ENCODE measurements around the gene SOBP. TPM values are rescaled to one million over a fixed set of nuclear protein-coding genes. Genes with fewer than 3 reads are reported as not detected.

The SOBP gene
- total and polyA plus RNA-seq, 7 experiments from 2014 or later: 0.08 to 0.15 TPM; not detected in 5

GRCh38 chr6:107653861-107654394, 164.0 kb downstream of the SOBP start:
- peaks cover 0 to 16% (median 5%) of the 10 kb centered on the region in 5 donors for H3K27me3 Mint-ChIP-seq
- peaks cover 0 to 8% (median 0%) of the 10 kb centered on the region in 11 donors for H3K9me3 Mint-ChIP-seq
- ChIA-PET CTCF (no interaction called here), POLR2A (no interaction called here)
- Histone ChIP-seq H3K9me3 (ENCODE audit: control insufficient read depth in 2 of 3, low read length in 3 of 3) (no peaks in the 10 kb centered on the region), H3K27me3 (ENCODE audit: control insufficient read depth in 2 of 2, insufficient read depth in 2 of 2, low read length in 2 of 2) (no peaks in the 10 kb centered on the region), H3K36me3 (ENCODE audit: control insufficient read depth in 2 of 3, insufficient read depth in 3 of 3, low read length in 3 of 3) (no peaks in the 10 kb centered on the region), H3K4me3 (ENCODE audit: low read length) (no peak overlapping the region), H3K27ac (ENCODE audit: low read depth, low read length) (no peak overlapping the region), H3K4me1 (ENCODE audit: control insufficient read depth in 2 of 2, insufficient read depth in 2 of 2, low read length in 2 of 2) (peaks cover 21 to 26% of the 10 kb centered on the region in 2 donors)
- peaks cover 21 to 37% (median 32%) of the 10 kb centered on the region in 7 donors for H3K4me1 Mint-ChIP-seq
- H3K4me3 Mint-ChIP-seq: no peak overlapping the region
- intact Hi-C loops (cut with micrococcal nuclease): loop anchor here in 1 of 2 donors (10.0 kb wide), 1 partner anchor 159 kb away; the partner anchor contains the start of gene SOBP
- H3K36me3 Mint-ChIP-seq: peaks cover 0 to 4% (median 0%) of the 10 kb centered on the region in 5 donors
- ATAC-seq (no peak), DNase-seq (no peak)
- peak overlapping the region in 2 of 9 donors; percentile 8 to 61 for H3K27ac Mint-ChIP-seq

GRCh38 chr6:107654764-107655163, 164.8 kb downstream of the SOBP start:
- intact Hi-C loops (cut with micrococcal nuclease): loop anchor here (5.0 to 10.0 kb wide), 2 partner anchors 160 to 162 kb away; partner anchors contain the start of gene SOBP (in 2 of the 2)

GRCh38 chr6:107655245-107655644, 165.3 kb downstream of the SOBP start:
- Mint-ChIP-seq H3K27ac (peak overlapping the region in 1 of 9 donors; percentile 43), H3K27me3 (peaks cover 0 to 19% (median 5%) of the 10 kb centered on the region in 5 donors), H3K36me3 (peaks cover 0 to 4% (median 0%) of the 10 kb centered on the region in 5 donors), H3K4me3 (no peak overlapping the region), H3K9me3 (peaks cover 0 to 8% (median 0%) of the 10 kb centered on the region in 11 donors), H3K4me1 (peaks cover 25 to 41% (median 35%) of the 10 kb centered on the region in 7 donors)
- no peaks in the 10 kb centered on the region for H3K9me3 ChIP-seq (ENCODE audit: control insufficient read depth in 2 of 3, low read length in 3 of 3)
- CTCF ChIA-PET: interaction anchor here (1.5 kb wide), 1 partner anchor 9 kb away, joined by 3 read pairs; no protein-coding TSS in a partner anchor
- no peak for DNase-seq
- ATAC-seq: no peak
- H3K36me3 ChIP-seq (ENCODE audit: control insufficient read depth in 2 of 3, insufficient read depth in 3 of 3, low read length in 3 of 3): no peaks in the 10 kb centered on the region
- intact Hi-C loops (cut with micrococcal nuclease): loop anchor here (5.0 to 10.0 kb wide), 2 partner anchors 160 to 163 kb away; partner anchors contain the start of gene SOBP (in 2 of the 2)
- peaks cover 21 to 26% of the 10 kb centered on the region in 2 donors for H3K4me1 ChIP-seq (ENCODE audit: control insufficient read depth in 2 of 2, insufficient read depth in 2 of 2, low read length in 2 of 2)
- no peaks in the 10 kb centered on the region for H3K27me3 ChIP-seq (ENCODE audit: control insufficient read depth in 2 of 2, insufficient read depth in 2 of 2, low read length in 2 of 2)
- no peak overlapping the region for H3K27ac ChIP-seq (ENCODE audit: low read depth, low read length)
- H3K4me3 ChIP-seq (ENCODE audit: low read length): no peak overlapping the region
- POLR2A ChIA-PET: no interaction called here

More at GRCh38 chr6:107654764-107655163, 164.8 kb downstream of the SOBP start:
- Histone ChIP-seq H3K36me3 (ENCODE audit: control insufficient read depth in 2 of 3, insufficient read depth in 3 of 3, low read length in 3 of 3) (no peaks in the 10 kb centered on the region), H3K4me1 (ENCODE audit: control insufficient read depth in 2 of 2, insufficient read depth in 2 of 2, low read length in 2 of 2) (peaks cover 21 to 26% of the 10 kb centered on the region in 2 donors), H3K9me3 (ENCODE audit: control insufficient read depth in 2 of 3, low read length in 3 of 3) (no peaks in the 10 kb centered on the region), H3K4me3 (ENCODE audit: low read length) (no peak overlapping the region), H3K27ac (ENCODE audit: low read depth, low read length) (no peak overlapping the region), H3K27me3 (ENCODE audit: control insufficient read depth in 2 of 2, insufficient read depth in 2 of 2, low read length in 2 of 2) (no peaks in the 10 kb centered on the region)
- peak overlapping the region in 3 of 9 donors; percentile 16 to 79 (median 61) for H3K27ac Mint-ChIP-seq
- H3K9me3 Mint-ChIP-seq: peaks cover 0 to 8% (median 0%) of the 10 kb centered on the region in 11 donors
- no peak overlapping the region for H3K4me3 Mint-ChIP-seq
- H3K27me3 Mint-ChIP-seq: peaks cover 0 to 19% (median 5%) of the 10 kb centered on the region in 5 donors
- ChIA-PET CTCF (interaction anchor here (1.5 kb wide), 1 partner anchor 8 kb away, joined by 3 read pairs; no protein-coding TSS in a partner anchor), POLR2A (no interaction called here)
- DNase-seq (no peak), ATAC-seq (no peak)
- H3K4me1 Mint-ChIP-seq: peaks cover 25 to 41% (median 35%) of the 10 kb centered on the region in 7 donors
- peaks cover 0 to 4% (median 0%) of the 10 kb centered on the region in 5 donors for H3K36me3 Mint-ChIP-seq

GRCh38 chr6:107655864-107656263, 165.9 kb downstream of the SOBP start:
- H3K27ac Mint-ChIP-seq: no peak overlapping the region
- POLR2A ChIA-PET: interaction anchor here (1.5 kb wide), 1 partner anchor 15 kb away, joined by 4 read pairs; no protein-coding TSS in a partner anchor

GRCh38 chr6:107656401-107656800, 166.5 kb downstream of the SOBP start:
- H3K27me3 Mint-ChIP-seq: peaks cover 0 to 19% (median 5%) of the 10 kb centered on the region in 5 donors
- H3K36me3 Mint-ChIP-seq: peaks cover 0 to 4% (median 0%) of the 10 kb centered on the region in 5 donors
- Histone ChIP-seq H3K4me1 (ENCODE audit: control insufficient read depth in 2 of 2, insufficient read depth in 2 of 2, low read length in 2 of 2) (peaks cover 21 to 26% of the 10 kb centered on the region in 2 donors), H3K36me3 (ENCODE audit: control insufficient read depth in 2 of 3, insufficient read depth in 3 of 3, low read length in 3 of 3) (no peaks in the 10 kb centered on the region), H3K9me3 (ENCODE audit: control insufficient read depth in 2 of 3, low read length in 3 of 3) (no peaks in the 10 kb centered on the region), H3K4me3 (ENCODE audit: low read length) (no peak overlapping the region), H3K27me3 (ENCODE audit: control insufficient read depth in 2 of 2, insufficient read depth in 2 of 2, low read length in 2 of 2) (no peaks in the 10 kb centered on the region), H3K27ac (ENCODE audit: low read depth, low read length) (no peak overlapping the region)
- POLR2A ChIA-PET: interaction anchor here (1.5 kb wide), 1 partner anchor 14 kb away, joined by 4 read pairs; no protein-coding TSS in a partner anchor
- CTCF ChIA-PET: interaction anchor here (2.4 kb wide), 1 partner anchor 18 kb away, joined by 7 read pairs; no protein-coding TSS in a partner anchor
- ATAC-seq (no peak), DNase-seq (no peak)
- H3K27ac Mint-ChIP-seq: peak overlapping the region in 2 of 9 donors; percentile 8 to 75
- intact Hi-C loops (cut with micrococcal nuclease): loop anchor here (5.0 to 10.0 kb wide), 2 partner anchors 162 to 164 kb away; partner anchors contain the start of gene SOBP (in 2 of the 2)
- peaks cover 0 to 8% (median 0%) of the 10 kb centered on the region in 11 donors for H3K9me3 Mint-ChIP-seq
- peak overlapping the region in 2 of 10 donors; percentile 40 to 81 for H3K4me3 Mint-ChIP-seq
- H3K4me1 Mint-ChIP-seq: peaks cover 25 to 41% (median 33%) of the 10 kb centered on the region in 7 donors

More at GRCh38 chr6:107655864-107656263, 165.9 kb downstream of the SOBP start:
- Histone ChIP-seq H3K27ac (ENCODE audit: low read depth, low read length) (no peak overlapping the region), H3K36me3 (ENCODE audit: control insufficient read depth in 2 of 3, insufficient read depth in 3 of 3, low read length in 3 of 3) (no peaks in the 10 kb centered on the region), H3K27me3 (ENCODE audit: control insufficient read depth in 2 of 2, insufficient read depth in 2 of 2, low read length in 2 of 2) (no peaks in the 10 kb centered on the region), H3K9me3 (ENCODE audit: control insufficient read depth in 2 of 3, low read length in 3 of 3) (no peaks in the 10 kb centered on the region), H3K4me1 (ENCODE audit: control insufficient read depth in 2 of 2, insufficient read depth in 2 of 2, low read length in 2 of 2) (peaks cover 21 to 26% of the 10 kb centered on the region in 2 donors), H3K4me3 (ENCODE audit: low read length) (no peak overlapping the region)
- CTCF ChIA-PET: interaction anchor here (1.5 to 2.4 kb wide), 2 partner anchors 9 to 18 kb away, joined by 3 to 7 read pairs; no protein-coding TSS in a partner anchor
- Mint-ChIP-seq H3K9me3 (peaks cover 0 to 8% (median 0%) of the 10 kb centered on the region in 11 donors), H3K4me1 (peaks cover 25 to 41% (median 35%) of the 10 kb centered on the region in 7 donors), H3K4me3 (no peak overlapping the region), H3K36me3 (peaks cover 0 to 4% (median 0%) of the 10 kb centered on the region in 5 donors), H3K27me3 (peaks cover 0 to 19% (median 5%) of the 10 kb centered on the region in 5 donors)
- intact Hi-C loops (cut with micrococcal nuclease): loop anchor here (5.0 to 10.0 kb wide), 2 partner anchors 161 to 164 kb away; partner anchors contain the start of gene SOBP (in 2 of the 2)
- DNase-seq (no peak), ATAC-seq (no peak)

DNA sequence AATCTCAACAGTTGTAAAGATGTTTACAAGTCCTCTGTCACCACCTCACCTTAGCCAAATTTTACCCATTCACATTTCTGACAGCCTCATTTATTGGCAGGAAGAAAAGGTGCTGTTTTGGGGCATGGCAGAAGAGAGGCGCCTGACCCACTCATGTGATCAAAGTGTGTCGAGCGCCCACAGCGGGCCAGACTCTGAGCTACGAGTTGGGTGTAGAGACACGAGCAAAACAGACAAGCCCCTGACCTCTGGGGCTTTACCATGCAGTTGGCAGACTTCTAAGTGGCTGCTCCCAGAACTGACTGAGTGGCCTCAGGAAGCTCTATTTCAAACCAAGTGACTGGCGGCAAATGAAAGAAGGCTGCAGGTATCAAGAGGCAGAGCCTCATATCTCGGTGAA, 167.0 kb downstream of the SOBP start:
- H3K4me1 Mint-ChIP-seq: peaks cover 25 to 44% (median 33%) of the 10 kb centered on the region in 7 donors
- POLR2A ChIA-PET: interaction anchor here (1.5 kb wide), 1 partner anchor 14 kb away, joined by 4 read pairs; no protein-coding TSS in a partner anchor
- no peak for ATAC-seq

More for the DNA sequence above, 167.0 kb downstream of the SOBP start:
- no peak overlapping the region for H3K4me3 ChIP-seq (ENCODE audit: low read length)
- CTCF ChIA-PET: interaction anchor here (2.4 kb wide), 1 partner anchor 17 kb away, joined by 7 read pairs; no protein-coding TSS in a partner anchor
- Mint-ChIP-seq H3K27me3 (peaks cover 0 to 18% (median 5%) of the 10 kb centered on the region in 5 donors), H3K9me3 (peaks cover 0 to 6% (median 0%) of the 10 kb centered on the region in 11 donors), H3K27ac (peak overlapping the region in 3 of 9 donors; percentile 8 to 75 (median 46)), H3K4me3 (peak overlapping the region in 5 of 10 donors; percentile 40 to 81 (median 64)), H3K36me3 (peaks cover 0 to 4% (median 0%) of the 10 kb centered on the region in 5 donors)
- peaks cover 21 to 26% of the 10 kb centered on the region in 2 donors for H3K4me1 ChIP-seq (ENCODE audit: control insufficient read depth in 2 of 2, insufficient read depth in 2 of 2, low read length in 2 of 2)
- no peak overlapping the region for H3K27ac ChIP-seq (ENCODE audit: low read depth, low read length)
- H3K9me3 ChIP-seq (ENCODE audit: control insufficient read depth in 2 of 3, low read length in 3 of 3): no peaks in the 10 kb centered on the region
- DNase-seq: no peak
- H3K36me3 ChIP-seq (ENCODE audit: control insufficient read depth in 2 of 3, insufficient read depth in 3 of 3, low read length in 3 of 3): no peaks in the 10 kb centered on the region
- intact Hi-C loops (cut with micrococcal nuclease): loop anchor here (5.0 to 10.0 kb wide), 2 partner anchors 162 to 165 kb away; partner anchors contain the start of gene SOBP (in 2 of the 2)
- no peaks in the 10 kb centered on the region for H3K27me3 ChIP-seq (ENCODE audit: control insufficient read depth in 2 of 2, insufficient read depth in 2 of 2, low read length in 2 of 2)
